ENCODE results near the gene SIRT1. TPM values are rescaled to one million over a fixed set of nuclear protein-coding genes. Genes with fewer than 3 reads are reported as not detected.

The SIRT1 gene
- total and polyA plus RNA-seq, 2 donors (not counting 1 experiment from before 2014, with no cell fraction given): 17.0 to 21.1 TPM

DNA sequence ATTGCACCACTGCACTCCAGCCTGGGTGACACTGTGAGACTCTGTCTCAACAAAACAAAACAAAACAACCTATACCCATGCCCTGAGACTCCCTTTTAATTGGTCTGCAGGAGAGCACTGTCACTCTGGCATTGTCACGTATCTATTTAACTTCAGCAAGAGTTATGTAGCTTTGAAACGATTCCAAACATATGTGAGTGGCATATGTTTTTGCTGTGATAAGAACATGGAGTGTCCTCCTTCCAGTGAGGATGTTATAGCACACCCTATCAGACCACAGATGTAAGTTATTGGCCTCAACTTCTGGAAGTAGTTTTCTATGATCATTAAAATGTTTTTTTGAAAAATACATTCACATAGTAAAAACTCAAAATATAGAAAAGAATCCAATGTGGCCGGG lies 30.9 kb upstream of the SIRT1 start:
- no peaks in the 10 kb centered on the region for H3K79me2 ChIP-seq (ENCODE audit: control insufficient read depth, insufficient read depth, low read length)
- TF ChIP-seq, protein P1, sequence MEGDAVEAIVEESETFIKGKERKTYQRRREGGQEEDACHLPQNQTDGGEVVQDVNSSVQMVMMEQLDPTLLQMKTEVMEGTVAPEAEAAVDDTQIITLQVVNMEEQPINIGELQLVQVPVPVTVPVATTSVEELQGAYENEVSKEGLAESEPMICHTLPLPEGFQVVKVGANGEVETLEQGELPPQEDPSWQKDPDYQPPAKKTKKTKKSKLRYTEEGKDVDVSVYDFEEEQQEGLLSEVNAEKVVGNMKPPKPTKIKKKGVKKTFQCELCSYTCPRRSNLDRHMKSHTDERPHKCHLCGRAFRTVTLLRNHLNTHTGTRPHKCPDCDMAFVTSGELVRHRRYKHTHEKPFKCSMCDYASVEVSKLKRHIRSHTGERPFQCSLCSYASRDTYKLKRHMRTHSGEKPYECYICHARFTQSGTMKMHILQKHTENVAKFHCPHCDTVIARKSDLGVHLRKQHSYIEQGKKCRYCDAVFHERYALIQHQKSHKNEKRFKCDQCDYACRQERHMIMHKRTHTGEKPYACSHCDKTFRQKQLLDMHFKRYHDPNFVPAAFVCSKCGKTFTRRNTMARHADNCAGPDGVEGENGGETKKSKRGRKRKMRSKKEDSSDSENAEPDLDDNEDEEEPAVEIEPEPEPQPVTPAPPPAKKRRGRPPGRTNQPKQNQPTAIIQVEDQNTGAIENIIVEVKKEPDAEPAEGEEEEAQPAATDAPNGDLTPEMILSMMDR (conservative IDR thresholded peaks at IDR 0.05 in 1 of 2, IDR thresholded peaks at IDR 0.05 in 1 of 2; ENCODE audit: low read depth in 1 of 2, low read length in 2 of 2): no peak
- no peak for TF ChIP-seq EZH2 (IDR thresholded peaks at IDR 0.05; ENCODE audit: low read length, missing control alignments)

DNA sequence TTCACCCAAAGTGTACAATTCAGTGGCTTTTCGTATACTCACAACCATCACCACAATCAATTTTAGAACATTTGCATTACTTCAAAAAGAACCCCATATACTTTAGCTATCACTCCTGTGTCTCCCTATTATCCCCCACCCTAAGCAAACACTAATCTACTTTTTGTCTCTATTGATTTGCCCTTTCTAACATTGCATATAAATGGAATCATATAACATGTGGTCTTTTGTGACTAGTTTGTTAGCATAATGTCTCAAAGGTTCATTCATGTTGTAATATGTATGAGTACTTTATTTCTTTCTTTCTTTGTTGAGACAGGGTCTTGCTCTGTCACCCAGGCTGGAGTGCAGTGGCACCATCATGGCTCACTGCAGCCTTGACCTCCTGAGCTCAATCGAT lies 25.5 kb upstream of the SIRT1 start:
- Histone ChIP-seq H3K9me3 (ENCODE audit: control insufficient read depth, insufficient read depth, low read depth, low read length) (no peaks in the 10 kb centered on the region), H3K79me2 (ENCODE audit: control insufficient read depth, insufficient read depth, low read length) (no peaks in the 10 kb centered on the region), H3K27ac (ENCODE audit: insufficient read depth, low read length) (no peak overlapping the region), H3K36me3 (ENCODE audit: control insufficient read depth, insufficient read depth, low read length) (no peaks in the 10 kb centered on the region), H3K4me2 (ENCODE audit: extremely low read depth, insufficient read depth, low read length) (no peak overlapping the region), H3K4me3 (replicated peaks in 1 of 4; ENCODE audit: control extremely low read depth in 1 of 4, insufficient read depth in 1 of 4, low read depth in 3 of 4, low read length in 4 of 4) (no peak overlapping the region), H3K9ac (ENCODE audit: insufficient read depth, low read length) (no peak overlapping the region), H3K27me3 (ENCODE audit: control insufficient read depth, insufficient read depth, low read length) (no peaks in the 10 kb centered on the region), H4K20me1 (ENCODE audit: control insufficient read depth, extremely low read depth, insufficient read depth, low read length) (no peaks in the 10 kb centered on the region), H3K4me1 (ENCODE audit: control insufficient read depth, extremely low read depth, insufficient read depth, low read length) (no peaks in the 10 kb centered on the region), H2AFZ (ENCODE audit: low read length) (no peak overlapping the region)
- no peak for DNase-seq (ENCODE audit: low read depth in 2 of 2)
- no peak for TF ChIP-seq EZH2 (IDR thresholded peaks at IDR 0.05; ENCODE audit: low read length, missing control alignments)
- TF ChIP-seq, protein P1 (conservative IDR thresholded peaks at IDR 0.05 in 1 of 2, IDR thresholded peaks at IDR 0.05 in 1 of 2; ENCODE audit: low read depth in 1 of 2, low read length in 2 of 2): no peak

More for the DNA sequence above, 30.9 kb upstream of the SIRT1 start:
- H3K4me2 ChIP-seq (ENCODE audit: extremely low read depth, insufficient read depth, low read length): no peak overlapping the region
- H3K27me3 ChIP-seq (ENCODE audit: control insufficient read depth, insufficient read depth, low read length): no peaks in the 10 kb centered on the region
- no peak overlapping the region for H3K9ac ChIP-seq (ENCODE audit: insufficient read depth, low read length)
- no peaks in the 10 kb centered on the region for H3K9me3 ChIP-seq (ENCODE audit: control insufficient read depth, insufficient read depth, low read depth, low read length)
- no peak overlapping the region for H2AFZ ChIP-seq (ENCODE audit: low read length)
- no peak overlapping the region for H3K27ac ChIP-seq (ENCODE audit: insufficient read depth, low read length)
- no peak for DNase-seq (ENCODE audit: low read depth in 2 of 2)
- no peaks in the 10 kb centered on the region for H4K20me1 ChIP-seq (ENCODE audit: control insufficient read depth, extremely low read depth, insufficient read depth, low read length)
- H3K4me3 ChIP-seq (replicated peaks in 1 of 4; ENCODE audit: control extremely low read depth in 1 of 4, insufficient read depth in 1 of 4, low read depth in 3 of 4, low read length in 4 of 4): no peak overlapping the region
- H3K4me1 ChIP-seq (ENCODE audit: control insufficient read depth, extremely low read depth, insufficient read depth, low read length): no peaks in the 10 kb centered on the region
- no peaks in the 10 kb centered on the region for H3K36me3 ChIP-seq (ENCODE audit: control insufficient read depth, insufficient read depth, low read length)

DNA sequence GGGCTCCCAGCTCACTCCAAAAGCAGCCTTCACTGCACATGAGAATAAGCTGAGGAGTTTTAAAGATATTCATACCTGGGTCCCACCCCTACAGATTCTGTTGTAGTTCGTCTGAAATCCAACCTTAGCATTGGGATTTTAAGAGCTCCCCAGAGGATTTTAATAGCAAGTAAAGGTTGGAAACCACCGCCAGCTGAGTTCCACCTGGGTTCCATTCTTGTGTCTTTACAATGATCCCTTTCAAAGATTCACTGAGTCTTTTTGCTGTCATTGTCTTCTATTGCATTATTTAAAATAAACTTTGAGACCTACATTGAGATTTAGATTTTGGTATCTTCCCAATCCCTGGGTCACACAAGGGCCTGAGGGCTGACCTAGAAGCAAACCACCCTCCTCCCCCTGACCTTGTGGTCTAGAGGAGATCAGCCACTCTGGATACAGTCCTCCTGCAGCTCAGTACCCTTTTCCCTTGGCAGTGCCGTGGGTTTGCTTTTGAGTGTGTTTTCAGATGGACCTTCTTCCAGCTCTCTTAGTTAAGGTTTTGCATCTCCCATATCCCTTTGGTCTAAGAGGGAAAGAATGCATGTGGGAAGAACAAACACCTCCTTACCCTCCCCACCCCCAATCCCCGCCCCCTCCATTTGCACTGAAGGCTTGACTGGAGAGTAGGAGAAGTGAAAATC lies 22.6 kb upstream of the SIRT1 start:
- H4K20me1 ChIP-seq (ENCODE audit: control insufficient read depth, extremely low read depth, insufficient read depth, low read length): no peaks in the 10 kb centered on the region
- no peak overlapping the region for H3K27ac ChIP-seq (ENCODE audit: insufficient read depth, low read length)
- H3K79me2 ChIP-seq (ENCODE audit: control insufficient read depth, insufficient read depth, low read length): no peaks in the 10 kb centered on the region
- H3K4me3 ChIP-seq (replicated peaks in 1 of 4; ENCODE audit: control extremely low read depth in 1 of 4, insufficient read depth in 1 of 4, low read depth in 3 of 4, low read length in 4 of 4): no peak overlapping the region
- H3K27me3 ChIP-seq (ENCODE audit: control insufficient read depth, insufficient read depth, low read length): no peaks in the 10 kb centered on the region
- no peak for TF ChIP-seq EZH2 (IDR thresholded peaks at IDR 0.05; ENCODE audit: low read length, missing control alignments)
- TF ChIP-seq, protein P1 (conservative IDR thresholded peaks at IDR 0.05 in 1 of 2, IDR thresholded peaks at IDR 0.05 in 1 of 2; ENCODE audit: low read depth in 1 of 2, low read length in 2 of 2): no peak
- H3K9me3 ChIP-seq (ENCODE audit: control insufficient read depth, insufficient read depth, low read depth, low read length): no peaks in the 10 kb centered on the region
- peak in 1 of 2 donors; percentile 6 for DNase-seq (ENCODE audit: low read depth in 2 of 2)
- H3K9ac ChIP-seq (ENCODE audit: insufficient read depth, low read length): no peak overlapping the region
- H3K36me3 ChIP-seq (ENCODE audit: control insufficient read depth, insufficient read depth, low read length): no peaks in the 10 kb centered on the region
- H2AFZ ChIP-seq (ENCODE audit: low read length): no peak overlapping the region
- no peaks in the 10 kb centered on the region for H3K4me1 ChIP-seq (ENCODE audit: control insufficient read depth, extremely low read depth, insufficient read depth, low read length)
- no peak overlapping the region for H3K4me2 ChIP-seq (ENCODE audit: extremely low read depth, insufficient read depth, low read length)

All from fibroblast of lung (primary cell).